Measurements from ENCODE around the gene LRRN2. TPM values are rescaled to one million over a fixed set of nuclear protein-coding genes. Genes with fewer than 3 reads are reported as not detected.

The LRRN2 gene
- total RNA-seq, 1 donor from 2014 or later: 4.9 TPM

- no peaks in the 10 kb centered on the region for H4K20me1 ChIP-seq (ENCODE audit: insufficient read depth, low read length)
- Mint-ChIP-seq H3K4me1 (ENCODE audit: low read depth, unreplicated experiment) (peaks cover 34% of the 10 kb centered on the region), H3K9me3 (ENCODE audit: unreplicated experiment) (no peaks in the 10 kb centered on the region), H3K4me3 (ENCODE audit: unreplicated experiment) (no peak overlapping the region), H3K27ac (ENCODE audit: unreplicated experiment) (no peak overlapping the region), H3K36me3 (ENCODE audit: low read depth, unreplicated experiment) (no peaks in the 10 kb centered on the region), H3K27me3 (ENCODE audit: low read depth, unreplicated experiment) (peaks cover 20% of the 10 kb centered on the region)
- no peaks in the 10 kb centered on the region for H3K9me3 ChIP-seq (ENCODE audit: insufficient read depth, low read depth, low read length)
- no peaks in the 10 kb centered on the region for H3K36me3 ChIP-seq (ENCODE audit: insufficient read depth, low read length)
- no peak overlapping the region for H3K9ac ChIP-seq (ENCODE audit: low read length)
- H3K79me2 ChIP-seq (ENCODE audit: insufficient read depth, low read length): no peaks in the 10 kb centered on the region
- FAIRE-seq (no peak), DNase-seq (ENCODE audit: low read depth) (no peak)
- H3K27me3 ChIP-seq (ENCODE audit: insufficient read depth, low read length): peaks cover 5% of the 10 kb centered on the region
- H3K27ac ChIP-seq (ENCODE audit: low read depth, low read length): no peak overlapping the region
- H2AFZ ChIP-seq (ENCODE audit: low read depth, low read length): no peak overlapping the region
- H3K4me1 ChIP-seq (ENCODE audit: insufficient read depth, low read length): peaks cover 14% of the 10 kb centered on the region
- TF ChIP-seq EZH2 (IDR thresholded peaks at IDR 0.05; ENCODE audit: insufficient read depth, low read length) (no peak), CTCF (IDR thresholded peaks at IDR 0.05; ENCODE audit: insufficient read depth, low read depth, low read length) (no peak)
- H3K4me3 ChIP-seq (ENCODE audit: insufficient read depth, low read depth, low read length): no peak overlapping the region
- no peak overlapping the region for H3K4me2 ChIP-seq (ENCODE audit: low read length)
Measured at GRCh38 chr1:204575221-204576190, 110.0 kb downstream of the LRRN2 start.

- TF ChIP-seq EZH2 (IDR thresholded peaks at IDR 0.05; ENCODE audit: insufficient read depth, low read length): no peak
- TF ChIP-seq CTCF (IDR thresholded peaks at IDR 0.05; ENCODE audit: insufficient read depth, low read depth, low read length): no peak
- Histone ChIP-seq H2AFZ (ENCODE audit: low read depth, low read length) (no peak overlapping the region), H3K4me1 (ENCODE audit: insufficient read depth, low read length) (peaks cover 14% of the 10 kb centered on the region), H4K20me1 (ENCODE audit: insufficient read depth, low read length) (no peaks in the 10 kb centered on the region), H3K27me3 (ENCODE audit: insufficient read depth, low read length) (peaks cover 5% of the 10 kb centered on the region), H3K9me3 (ENCODE audit: insufficient read depth, low read depth, low read length) (no peaks in the 10 kb centered on the region), H3K4me2 (ENCODE audit: low read length) (no peak overlapping the region), H3K79me2 (ENCODE audit: insufficient read depth, low read length) (no peaks in the 10 kb centered on the region), H3K27ac (ENCODE audit: low read depth, low read length) (no peak overlapping the region), H3K36me3 (ENCODE audit: insufficient read depth, low read length) (no peaks in the 10 kb centered on the region), H3K9ac (ENCODE audit: low read length) (no peak overlapping the region), H3K4me3 (ENCODE audit: insufficient read depth, low read depth, low read length) (no peak overlapping the region)
- no peak for FAIRE-seq
- peak overlapping the region; percentile 48 for H3K27ac Mint-ChIP-seq (ENCODE audit: unreplicated experiment)
- H3K27me3 Mint-ChIP-seq (ENCODE audit: low read depth, unreplicated experiment): peaks cover 20% of the 10 kb centered on the region
- peaks cover 34% of the 10 kb centered on the region for H3K4me1 Mint-ChIP-seq (ENCODE audit: low read depth, unreplicated experiment)
- peaks cover 2% of the 10 kb centered on the region for H3K36me3 Mint-ChIP-seq (ENCODE audit: low read depth, unreplicated experiment)
- H3K9me3 Mint-ChIP-seq (ENCODE audit: unreplicated experiment): peaks cover 4% of the 10 kb centered on the region
- no peak overlapping the region for H3K4me3 Mint-ChIP-seq (ENCODE audit: unreplicated experiment)
- no peak for DNase-seq (ENCODE audit: low read depth)
Measured at GRCh38 chr1:204574865-204575163, 110.7 kb downstream of the LRRN2 start.

Measured in astrocyte (in vitro differentiated cells and primary cell).